Right atrium auricular region (tissue), 2 donors: ENCODE data around the gene ARAP2. TPM values are rescaled to one million over a fixed set of nuclear protein-coding genes. Genes with fewer than 3 reads are reported as not detected.

Experiments used
- DNase-seq: peaks from one replicate; pipeline ENCODE4 v3.0.0-alpha.2; 2019; ENCODE audit warnings: low spot score
- H3K27ac ChIP-seq, 2 donors: fragments of 200-600 bp; sonication (generic); 1 replicate in 1 of 2; 2 replicates in 1 of 2; pipeline ENCODE4 v1.5.1; 2016 to 2019
- H3K27me3 ChIP-seq, 2 donors: fragments of 200-600 bp; sonication (generic); one replicate each; pipeline versions ENCODE4 v1.5.1 to v1.6.0; 2017 to 2019
- H3K36me3 ChIP-seq: fragments of 200-600 bp; sonication (generic); one replicate; pipeline ENCODE4 v1.5.1; 2016
- H3K4me1 ChIP-seq, 2 donors: fragments of 200-600 bp; sonication (generic); one replicate each; pipeline versions ENCODE4 v1.5.1 to v1.6.0; 2017 to 2019
- H3K4me3 ChIP-seq, 2 donors: fragments of 200-600 bp; sonication (generic); 1 replicate in 1 of 2; 2 replicates in 1 of 2; pipeline ENCODE4 v1.5.1; 2017 to 2019; ENCODE audit warnings: mild to moderate bottlenecking in 1 of 2, moderate library complexity in 1 of 2
- H3K9me3 ChIP-seq, 2 donors: fragments of 200-600 bp; sonication (generic); one replicate each; pipeline ENCODE4 v1.5.1; 2019
- CTCF ChIP-seq, 2 donors: fragments of 200-600 bp; sonication (generic); IDR thresholded peaks; one replicate each; pipeline ENCODE4 v1.5.1; 2019; ENCODE audit warnings: antibody characterized with exemption in 2 of 2
- total RNA-seq, 2 donors: library from RNA; depleted of rRNA; stranded (reverse); fragments of >200 nt; gene quantifications; one replicate each; pipeline ENCODE4 v1.1.0, GENCODE V29; 2016

Gene ARAP2
- total RNA-seq, 2 donors from 2014 or later = 5.7 to 10.1 TPM

DNA sequence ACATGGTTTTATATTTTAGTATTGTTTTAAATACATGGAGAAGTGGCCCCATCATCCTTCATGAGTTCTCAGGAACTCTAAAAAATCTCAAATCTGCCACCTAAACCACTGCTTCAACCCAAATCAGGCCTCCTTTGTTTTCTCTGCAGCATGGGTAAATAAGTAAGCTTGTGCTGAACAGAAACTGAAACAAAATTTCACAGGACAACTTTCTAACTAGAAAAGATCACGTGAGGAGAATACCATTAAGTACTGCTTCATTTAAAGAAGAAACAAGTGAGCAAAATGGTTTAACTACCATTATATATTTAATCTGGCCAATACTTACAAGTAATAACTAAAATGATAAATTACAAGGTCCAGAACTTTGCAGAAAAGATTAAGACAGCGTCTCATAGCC is 2.5 kb downstream of the ARAP2 start:
- Histone ChIP-seq H3K4me1 (no peaks in the 10 kb centered on the region), H3K27me3 (peaks cover 0 to 3% of the 10 kb centered on the region in 2 donors), H3K27ac (no peak overlapping the region), H3K9me3 (peaks cover 0 to 4% of the 10 kb centered on the region in 2 donors), H3K36me3 (no peaks in the 10 kb centered on the region), H3K4me3 (peak overlapping the region in 1 of 2 donors; percentile 7)
- no peak for TF ChIP-seq CTCF (IDR thresholded peaks at IDR 0.05)
- no peak for DNase-seq

GRCh38 chr4:36237366-36238313 is 6.7 kb downstream of the ARAP2 start:
- no peak for DNase-seq
- H3K36me3 ChIP-seq = no peaks in the 10 kb centered on the region
- no peak overlapping the region for H3K4me3 ChIP-seq
- H3K9me3 ChIP-seq = peaks cover 0 to 8% of the 10 kb centered on the region in 2 donors
- no peak for TF ChIP-seq CTCF (IDR thresholded peaks at IDR 0.05)
- H3K4me1 ChIP-seq = no peaks in the 10 kb centered on the region
- H3K27me3 ChIP-seq = peaks cover 0 to 3% of the 10 kb centered on the region in 2 donors
- H3K27ac ChIP-seq = no peak overlapping the region

GRCh38 chr4:36236159-36236558 is 8.2 kb downstream of the ARAP2 start:
- Histone ChIP-seq H3K27me3 (no peaks in the 10 kb centered on the region), H3K4me3 (no peak overlapping the region), H3K36me3 (no peaks in the 10 kb centered on the region), H3K27ac (no peak overlapping the region), H3K4me1 (no peaks in the 10 kb centered on the region), H3K9me3 (peaks cover 0 to 8% of the 10 kb centered on the region in 2 donors)
- DNase-seq = no peak
- TF ChIP-seq CTCF (IDR thresholded peaks at IDR 0.05) = no peak

DNA sequence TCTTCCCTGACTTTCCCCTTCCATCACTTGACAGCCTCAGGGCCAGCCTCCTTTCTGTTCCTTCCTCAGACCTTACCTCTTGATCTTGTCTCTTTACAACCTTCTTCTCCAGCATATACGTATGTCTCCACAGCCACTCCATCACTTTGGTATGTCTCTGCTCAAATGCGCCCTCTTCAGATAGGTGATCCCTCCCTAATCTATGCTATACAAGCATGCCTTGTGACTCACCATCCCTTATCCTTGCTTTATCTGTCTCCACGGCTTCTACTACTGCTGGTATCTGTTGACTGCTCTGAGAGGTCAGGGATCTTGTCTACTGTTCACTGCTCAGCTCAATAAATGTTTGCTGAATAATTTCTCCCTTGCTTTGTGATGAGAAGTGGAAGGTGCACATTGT is 9.0 kb downstream of the ARAP2 start:
- Histone ChIP-seq H3K36me3 (no peaks in the 10 kb centered on the region), H3K9me3 (peaks cover 0 to 8% of the 10 kb centered on the region in 2 donors), H3K27me3 (no peaks in the 10 kb centered on the region), H3K27ac (no peak overlapping the region), H3K4me1 (no peaks in the 10 kb centered on the region), H3K4me3 (no peak overlapping the region)
- TF ChIP-seq CTCF (IDR thresholded peaks at IDR 0.05) = no peak
- no peak for DNase-seq

GRCh38 chr4:36233567-36234266 is 10.6 kb downstream of the ARAP2 start:
- Histone ChIP-seq H3K27me3 (no peaks in the 10 kb centered on the region), H3K9me3 (peaks cover 0 to 8% of the 10 kb centered on the region in 2 donors), H3K4me1 (no peaks in the 10 kb centered on the region), H3K27ac (no peak overlapping the region), H3K4me3 (no peak overlapping the region), H3K36me3 (no peaks in the 10 kb centered on the region)
- no peak for DNase-seq
- no peak for TF ChIP-seq CTCF (IDR thresholded peaks at IDR 0.05)
